GM06990 (cell line): ENCODE data around the gene CMKLR1.

Experiments used
- DNase-seq: peaks from one replicate; pipeline ENCODE4 v3.0.0-alpha.2; 2011; ENCODE audit not compliant: insufficient read length; ENCODE audit errors: extremely low read depth
- H3K27me3 ChIP-seq: replicated peaks from 2 replicates; pipeline ENCODE4 v1.6.0; 2011; ENCODE audit warnings: low read length; ENCODE audit not compliant: control insufficient read depth, insufficient read depth
- H3K36me3 ChIP-seq: 2 replicates; pipeline ENCODE4 v1.5.1; 2011; ENCODE audit warnings: low read length; ENCODE audit not compliant: control insufficient read depth, insufficient read depth
- H3K4me3 ChIP-seq: replicated peaks from 2 replicates; pipeline ENCODE4 v1.5.1; 2011; ENCODE audit warnings: low read depth, mild to moderate bottlenecking, control low read depth, low read length
- CTCF ChIP-seq: IDR thresholded peaks from 2 replicates; pipeline ENCODE4 v1.5.1; 2011; ENCODE audit warnings: low read length, control low read depth, mild to moderate bottlenecking, inconsistent platforms; ENCODE audit not compliant: insufficient read depth, poor library complexity, severe bottlenecking

The CMKLR1 gene

GRCh38 chr12:108238474-108238873 is 100.6 kb downstream of the CMKLR1 start:
- DNase-seq: no peak
- no peak overlapping the region for H3K4me3 ChIP-seq
- H3K36me3 ChIP-seq: no peaks in the 10 kb centered on the region
- TF ChIP-seq CTCF: no peak
- no peaks in the 10 kb centered on the region; the same call in none of the 2 replicates for H3K27me3 ChIP-seq
